Measurements from ENCODE around the gene CTAG1B.
"Not testable (repeated sequence)": the region's sequence is repeated elsewhere in the genome, so short reads cannot be mapped to it uniquely, and the experiment has no call there.

DNA sequence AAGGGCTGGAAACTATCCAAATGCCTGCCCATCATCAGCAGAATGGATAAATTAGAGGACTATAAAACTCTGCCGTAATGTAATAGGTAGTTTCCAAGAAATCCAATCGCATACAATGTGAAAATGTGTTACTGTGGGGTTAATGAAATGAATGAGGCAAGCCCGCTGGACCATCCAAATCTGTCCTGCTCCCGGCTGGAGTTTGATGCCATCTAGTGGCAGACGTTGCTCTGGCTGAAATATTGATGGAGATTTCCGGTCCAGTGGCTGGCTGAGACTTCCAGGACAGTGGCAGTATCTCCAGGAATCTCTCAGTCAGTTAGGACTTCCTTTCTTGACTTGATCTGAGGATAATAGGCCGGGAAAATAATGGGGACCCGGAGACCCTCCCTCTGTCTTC is 36.1 kb downstream of the CTAG1B start:
- TF ChIP-seq, protein P1, sequence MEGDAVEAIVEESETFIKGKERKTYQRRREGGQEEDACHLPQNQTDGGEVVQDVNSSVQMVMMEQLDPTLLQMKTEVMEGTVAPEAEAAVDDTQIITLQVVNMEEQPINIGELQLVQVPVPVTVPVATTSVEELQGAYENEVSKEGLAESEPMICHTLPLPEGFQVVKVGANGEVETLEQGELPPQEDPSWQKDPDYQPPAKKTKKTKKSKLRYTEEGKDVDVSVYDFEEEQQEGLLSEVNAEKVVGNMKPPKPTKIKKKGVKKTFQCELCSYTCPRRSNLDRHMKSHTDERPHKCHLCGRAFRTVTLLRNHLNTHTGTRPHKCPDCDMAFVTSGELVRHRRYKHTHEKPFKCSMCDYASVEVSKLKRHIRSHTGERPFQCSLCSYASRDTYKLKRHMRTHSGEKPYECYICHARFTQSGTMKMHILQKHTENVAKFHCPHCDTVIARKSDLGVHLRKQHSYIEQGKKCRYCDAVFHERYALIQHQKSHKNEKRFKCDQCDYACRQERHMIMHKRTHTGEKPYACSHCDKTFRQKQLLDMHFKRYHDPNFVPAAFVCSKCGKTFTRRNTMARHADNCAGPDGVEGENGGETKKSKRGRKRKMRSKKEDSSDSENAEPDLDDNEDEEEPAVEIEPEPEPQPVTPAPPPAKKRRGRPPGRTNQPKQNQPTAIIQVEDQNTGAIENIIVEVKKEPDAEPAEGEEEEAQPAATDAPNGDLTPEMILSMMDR (IDR thresholded peaks at IDR 0.05), result not testable (repeated sequence)
- not testable (repeated sequence) for TF ChIP-seq POLR2A (IDR thresholded peaks at IDR 0.05)
